Sigmoid colon (tissue), 7 donors: ENCODE measurements around the gene PCDHGA1. TPM values are rescaled to one million over a fixed set of nuclear protein-coding genes. Genes with fewer than 3 reads are reported as not detected.

Experiments
- DNase-seq: peaks from one replicate; pipeline ENCODE4 v3.0.0-alpha.2; 2019
- H3K27ac ChIP-seq, 4 donors: fragments of 200-600 bp; sonication (generic); one replicate each; pipeline ENCODE4 v1.5.1; 2016 to 2019; ENCODE audit warnings: mild to moderate bottlenecking in 1 of 4
- H3K27me3 ChIP-seq, 3 donors: fragments of 200-600 bp; sonication (generic); one replicate each; pipeline ENCODE4 v1.5.1; 2019; ENCODE audit warnings: mild to moderate bottlenecking in 1 of 3
- H3K36me3 ChIP-seq, 4 donors: fragments of 200-600 bp; sonication (generic); one replicate each; pipeline ENCODE4 v1.5.1; 2016 to 2019
- H3K4me1 ChIP-seq, 4 donors: fragments of 200-600 bp; sonication (generic); one replicate each; pipeline ENCODE4 v1.5.1; 2017 to 2019
- H3K4me3 ChIP-seq, 4 donors: fragments of 200-600 bp; sonication (generic); one replicate each; pipeline ENCODE4 v1.5.1; 2017 to 2019; ENCODE audit warnings: mild to moderate bottlenecking in 2 of 4, moderate library complexity in 1 of 4
- H3K9me3 ChIP-seq, 4 donors: fragments of 200-600 bp in 3 of 4; sonication (generic) in 3 of 4; one replicate each; pipeline versions ENCODE4 v1.5.1 to v1.6.1; 2013 to 2019
- EP300 ChIP-seq, 4 donors: sonication (generic); formaldehyde crosslinking; IDR thresholded peaks; one replicate each; pipeline ENCODE4 v1.6.1; 2017; ENCODE audit warnings: antibody characterized with exemption in 4 of 4
- POLR2A ChIP-seq, 2 donors: fragments of 450-650 bp; IDR thresholded peaks; one replicate each; pipeline ENCODE4 v1.6.1; 2016; ENCODE audit warnings: antibody characterized with exemption in 2 of 2, mild to moderate bottlenecking in 2 of 2, moderate library complexity in 2 of 2
- POLR2AphosphoS5 ChIP-seq, 4 donors: sonication (generic); formaldehyde crosslinking; IDR thresholded peaks; one replicate each; pipeline ENCODE4 v1.6.1; 2017; ENCODE audit warnings: antibody characterized with exemption in 4 of 4
- WGBS, 2 donors: extraction: QIAGEN DNeasy Blood & Tissue Kit; methylation state at CpG; one replicate each; pipeline ENCODE4 v1.1.7; 2013; 5-methylcytosine and 5-hydroxymethylcytosine counted together
- intact Hi-C: fragments of 100-400 bp; cut with DNase I; formaldehyde crosslinking; loops from one replicate; pipeline ENCODE4 v1.15.1; 2023
- polyA plus RNA-seq, 3 donors: library from polyadenylated mRNA; stranded (reverse); fragments of 200-250 nt; gene quantifications; one replicate each; pipeline ENCODE4 v1.2.3, GENCODE V29; 2013
- total RNA-seq, 4 donors: library from RNA; depleted of rRNA; stranded (reverse); fragments of >200 nt; gene quantifications; one replicate each; pipeline ENCODE4 v1.1.0, GENCODE V29; 2016
- TF ChIP-seq, protein P1 (sequence below), 4 experiments: fragments of 450-650 bp in 3 of 4; fragments of 200-600 bp in 1 of 4; IDR thresholded peaks; one replicate each; pipeline ENCODE4 v1.5.1; 2016 to 2019; ENCODE audit warnings: antibody characterized with exemption in 4 of 4, mild to moderate bottlenecking in 3 of 4, moderate library complexity in 2 of 4
- donor health status: healthy with polysubstance abuse.
- donor health status: Bipolar disorder and iron deficiency.
- donor health status: healthy.

Gene PCDHGA1
- total and polyA plus RNA-seq, 7 donors = 0.26 to 1.4 (median 1.1) TPM; not detected in 2

DNA sequence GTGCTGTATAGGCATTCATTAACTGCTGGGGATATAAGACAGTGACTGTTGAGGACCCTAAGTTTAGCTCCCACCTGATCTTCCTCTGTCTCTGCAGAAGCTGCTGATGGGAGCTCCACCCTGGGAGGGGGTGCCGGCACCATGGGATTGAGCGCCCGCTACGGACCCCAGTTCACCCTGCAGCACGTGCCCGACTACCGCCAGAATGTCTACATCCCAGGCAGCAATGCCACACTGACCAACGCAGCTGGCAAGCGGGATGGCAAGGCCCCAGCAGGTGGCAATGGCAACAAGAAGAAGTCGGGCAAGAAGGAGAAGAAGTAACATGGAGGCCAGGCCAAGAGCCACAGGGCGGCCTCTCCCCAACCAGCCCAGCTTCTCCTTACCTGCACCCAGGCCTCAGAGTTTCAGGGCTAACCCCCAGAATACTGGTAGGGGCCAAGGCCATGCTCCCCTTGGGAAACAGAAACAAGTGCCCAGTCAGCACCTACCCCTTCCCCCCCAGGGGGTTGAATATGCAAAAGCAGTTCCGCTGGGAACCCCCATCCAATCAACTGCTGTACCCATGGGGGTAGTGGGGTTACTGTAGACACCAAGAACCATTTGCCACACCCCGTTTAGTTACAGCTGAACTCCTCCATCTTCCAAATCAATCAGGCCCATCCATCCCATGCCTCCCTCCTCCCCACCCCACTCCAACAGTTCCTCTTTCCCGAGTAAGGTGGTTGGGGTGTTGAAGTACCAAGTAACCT lies 180.7 kb downstream of the PCDHGA1 start:
- H3K9me3 ChIP-seq = no peaks in the 10 kb centered on the region
- no peaks in the 10 kb centered on the region for H3K27me3 ChIP-seq
- no peak for DNase-seq
- H3K36me3 ChIP-seq = peaks cover 0 to 23% (median 9%) of the 10 kb centered on the region in 4 donors
- H3K27ac ChIP-seq = peak overlapping the region in 3 of 4 donors; percentile 83 to 89 (median 87)
- WGBS, 2 donors = 88 to 96% methylated on average over 14 of the region's 14 CpGs
- TF ChIP-seq POLR2A (IDR thresholded peaks at IDR 0.05) = no peak
- TF ChIP-seq EP300 (IDR thresholded peaks at IDR 0.05) = no peak
- TF ChIP-seq, protein P1, sequence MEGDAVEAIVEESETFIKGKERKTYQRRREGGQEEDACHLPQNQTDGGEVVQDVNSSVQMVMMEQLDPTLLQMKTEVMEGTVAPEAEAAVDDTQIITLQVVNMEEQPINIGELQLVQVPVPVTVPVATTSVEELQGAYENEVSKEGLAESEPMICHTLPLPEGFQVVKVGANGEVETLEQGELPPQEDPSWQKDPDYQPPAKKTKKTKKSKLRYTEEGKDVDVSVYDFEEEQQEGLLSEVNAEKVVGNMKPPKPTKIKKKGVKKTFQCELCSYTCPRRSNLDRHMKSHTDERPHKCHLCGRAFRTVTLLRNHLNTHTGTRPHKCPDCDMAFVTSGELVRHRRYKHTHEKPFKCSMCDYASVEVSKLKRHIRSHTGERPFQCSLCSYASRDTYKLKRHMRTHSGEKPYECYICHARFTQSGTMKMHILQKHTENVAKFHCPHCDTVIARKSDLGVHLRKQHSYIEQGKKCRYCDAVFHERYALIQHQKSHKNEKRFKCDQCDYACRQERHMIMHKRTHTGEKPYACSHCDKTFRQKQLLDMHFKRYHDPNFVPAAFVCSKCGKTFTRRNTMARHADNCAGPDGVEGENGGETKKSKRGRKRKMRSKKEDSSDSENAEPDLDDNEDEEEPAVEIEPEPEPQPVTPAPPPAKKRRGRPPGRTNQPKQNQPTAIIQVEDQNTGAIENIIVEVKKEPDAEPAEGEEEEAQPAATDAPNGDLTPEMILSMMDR (IDR thresholded peaks at IDR 0.05) = no peak
- no peak for TF ChIP-seq POLR2AphosphoS5 (IDR thresholded peaks at IDR 0.05)
- H3K4me1 ChIP-seq = peaks cover 0 to 69% (median 65%) of the 10 kb centered on the region in 4 donors
- intact Hi-C loops = no loop called here
- H3K4me3 ChIP-seq = no peak overlapping the region

DNA sequence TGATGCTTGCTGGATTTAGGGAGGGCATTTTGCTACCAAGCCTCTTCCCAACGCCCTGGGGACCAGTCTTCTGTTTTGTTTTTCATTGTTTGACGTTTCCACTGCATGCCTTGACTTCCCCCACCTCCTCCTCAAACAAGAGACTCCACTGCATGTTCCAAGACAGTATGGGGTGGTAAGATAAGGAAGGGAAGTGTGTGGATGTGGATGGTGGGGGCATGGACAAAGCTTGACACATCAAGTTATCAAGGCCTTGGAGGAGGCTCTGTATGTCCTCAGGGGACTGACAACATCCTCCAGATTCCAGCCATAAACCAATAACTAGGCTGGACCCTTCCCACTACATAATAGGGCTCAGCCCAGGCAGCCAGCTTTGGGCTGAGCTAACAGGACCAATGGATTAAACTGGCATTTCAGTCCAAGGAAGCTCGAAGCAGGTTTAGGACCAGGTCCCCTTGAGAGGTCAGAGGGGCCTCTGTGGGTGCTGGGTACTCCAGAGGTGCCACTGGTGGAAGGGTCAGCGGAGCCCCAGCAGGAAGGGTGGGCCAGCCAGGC lies 181.5 kb downstream of the PCDHGA1 start:
- no peak for DNase-seq
- no peaks in the 10 kb centered on the region for H3K27me3 ChIP-seq
- H3K4me3 ChIP-seq = peak overlapping the region in 3 of 4 donors; percentile 58 to 72 (median 62)
- intact Hi-C loops = loop anchor here (1.0 kb wide), 1 partner anchor 36 kb away; no protein-coding TSS in a partner anchor
- TF ChIP-seq POLR2AphosphoS5 (IDR thresholded peaks at IDR 0.05) = no peak
- no peak for TF ChIP-seq POLR2A (IDR thresholded peaks at IDR 0.05)
- TF ChIP-seq EP300 (IDR thresholded peaks at IDR 0.05) = no peak
- TF ChIP-seq, protein P1 (IDR thresholded peaks at IDR 0.05) = no peak
- peaks cover 0 to 15% (median 7%) of the 10 kb centered on the region in 4 donors for H3K36me3 ChIP-seq
- peak overlapping the region; percentile 89 to 97 (median 92) for H3K27ac ChIP-seq
- no peaks in the 10 kb centered on the region for H3K9me3 ChIP-seq
- H3K4me1 ChIP-seq = peaks cover 0 to 70% (median 62%) of the 10 kb centered on the region in 4 donors
- 67 to 74% methylated on average over 4 of the region's 4 CpGs for WGBS, 2 donors

DNA sequence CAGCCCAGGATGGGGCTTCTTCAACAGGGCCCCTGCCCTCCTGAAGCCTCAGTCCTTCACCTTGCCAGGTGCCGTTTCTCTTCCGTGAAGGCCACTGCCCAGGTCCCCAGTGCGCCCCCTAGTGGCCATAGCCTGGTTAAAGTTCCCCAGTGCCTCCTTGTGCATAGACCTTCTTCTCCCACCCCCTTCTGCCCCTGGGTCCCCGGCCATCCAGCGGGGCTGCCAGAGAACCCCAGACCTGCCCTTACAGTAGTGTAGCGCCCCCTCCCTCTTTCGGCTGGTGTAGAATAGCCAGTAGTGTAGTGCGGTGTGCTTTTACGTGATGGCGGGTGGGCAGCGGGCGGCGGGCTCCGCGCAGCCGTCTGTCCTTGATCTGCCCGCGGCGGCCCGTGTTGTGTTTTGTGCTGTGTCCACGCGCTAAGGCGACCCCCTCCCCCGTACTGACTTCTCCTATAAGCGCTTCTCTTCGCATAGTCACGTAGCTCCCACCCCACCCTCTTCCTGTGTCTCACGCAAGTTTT lies 182.1 kb downstream of the PCDHGA1 start:
- WGBS, 2 donors = 6 to 37% methylated on average over 28 of the region's 28 CpGs
- TF ChIP-seq, protein P1 (IDR thresholded peaks at IDR 0.05) = peak; percentile 82 to 91 (median 88)
- TF ChIP-seq POLR2AphosphoS5 (IDR thresholded peaks at IDR 0.05) = peak in 3 of 4 donors; percentile 31 to 46 (median 33)
- TF ChIP-seq POLR2A (IDR thresholded peaks at IDR 0.05) = no peak
- TF ChIP-seq EP300 (IDR thresholded peaks at IDR 0.05) = no peak
- intact Hi-C loops = loop anchor here (1.0 kb wide), 1 partner anchor 36 kb away; no protein-coding TSS in a partner anchor
- Histone ChIP-seq H3K27me3 (no peaks in the 10 kb centered on the region), H3K4me3 (peak overlapping the region; percentile 50 to 72 (median 60)), H3K9me3 (no peaks in the 10 kb centered on the region), H3K4me1 (peaks cover 0 to 64% (median 56%) of the 10 kb centered on the region in 4 donors), H3K36me3 (peaks cover 0 to 13% (median 6%) of the 10 kb centered on the region in 4 donors), H3K27ac (peak overlapping the region; percentile 89 to 97 (median 92))
- DNase-seq = peak; percentile 93

DNA sequence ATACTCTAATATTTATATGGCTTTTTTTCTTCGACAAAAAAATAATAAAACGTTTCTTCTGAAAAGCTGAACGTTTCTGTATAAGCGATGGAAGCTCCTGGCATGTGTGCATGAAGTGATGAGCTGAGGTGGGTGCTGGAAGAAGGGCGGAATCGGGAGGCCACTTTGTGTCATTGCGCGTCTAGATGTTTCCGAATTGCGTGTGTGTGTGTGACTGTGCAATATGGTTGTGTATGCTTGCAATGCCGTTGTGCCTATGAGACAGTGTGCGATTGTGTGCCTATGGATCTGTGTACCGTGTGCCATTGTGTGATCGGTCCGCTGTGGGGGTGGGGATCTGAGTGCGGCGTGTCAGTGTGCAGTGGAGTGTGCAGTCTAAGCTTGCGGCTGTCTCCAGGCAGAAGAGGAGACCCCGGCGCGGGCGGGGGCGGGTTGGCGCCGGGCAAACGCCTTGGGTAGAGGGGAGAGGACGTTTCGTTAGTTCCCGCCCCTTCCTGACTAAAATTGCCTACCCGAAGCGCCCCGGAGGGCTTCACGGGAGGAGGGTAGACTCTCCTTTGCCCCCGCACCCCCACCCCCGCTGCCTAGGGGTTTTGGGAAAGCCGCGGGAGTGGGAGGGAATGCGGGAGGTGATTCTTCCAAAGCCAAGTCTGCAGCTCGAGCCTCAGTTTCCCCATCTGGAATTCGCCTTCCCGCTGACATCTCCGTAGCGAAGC lies 182.8 kb downstream of the PCDHGA1 start:
- Histone ChIP-seq H3K4me3 (peak overlapping the region; percentile 50 to 72 (median 60)), H3K9me3 (no peaks in the 10 kb centered on the region), H3K36me3 (peaks cover 0 to 13% (median 6%) of the 10 kb centered on the region in 4 donors), H3K27ac (peak overlapping the region; percentile 89 to 97 (median 92)), H3K4me1 (peaks cover 0 to 58% (median 50%) of the 10 kb centered on the region in 4 donors), H3K27me3 (no peaks in the 10 kb centered on the region)
- 7 to 40% methylated on average over 43 of the region's 43 CpGs for WGBS, 2 donors
- no peak for DNase-seq
- TF ChIP-seq POLR2AphosphoS5 (IDR thresholded peaks at IDR 0.05) (peak in 2 of 4 donors; percentile 3 to 36), POLR2A (IDR thresholded peaks at IDR 0.05) (no peak)
- intact Hi-C loops = loop anchor here (1.0 kb wide), 1 partner anchor 37 kb away; no protein-coding TSS in a partner anchor
